Caco-2 (cell line): ENCODE measurements around the gene TSPAN4. TPM values are rescaled to one million over a fixed set of nuclear protein-coding genes. Genes with fewer than 3 reads are reported as not detected.

ENCODE experiments used
- BruUV-seq: library from RNA; stranded (reverse); fragments of 400-500 nt; replicated peaks from 2 replicates; lab custom pipeline; 2021; lab: Mats Ljungman, UMichigan
- CTCF ChIA-PET: fragments of 300-600 bp; sonication (Branson Sonifier 250); formaldehyde crosslinking; loops from one replicate; lab custom pipeline; 2022; ENCODE audit warnings: antibody characterized with exemption; lab: Charles Lee
- POLR2A ChIA-PET: fragments of 300-600 bp; sonication (Branson Sonifier 250); formaldehyde crosslinking; loops from one replicate; lab custom pipeline; 2022; ENCODE audit warnings: antibody characterized with exemption; lab: Charles Lee
- DNase-seq, 2 experiments: peaks; one replicate each; pipeline versions ENCODE4 v3.0.0 to v3.0.0-alpha.2; 2020 to 2022
- H3K27me3 ChIP-seq: replicated peaks from 2 replicates; pipeline ENCODE4 v1.6.0; 2011; ENCODE audit warnings: low read length; ENCODE audit not compliant: control insufficient read depth, insufficient read depth
- H3K36me3 ChIP-seq: 2 replicates; pipeline ENCODE4 v1.5.1; 2011; ENCODE audit warnings: low read length; ENCODE audit not compliant: control insufficient read depth, insufficient read depth
- H3K4me1 ChIP-seq: fragments of 250-450 bp; sonication (Bioruptor Pico); 2 replicates; pipeline ENCODE4 v1.5.1; 2020; ENCODE audit warnings: mild to moderate bottlenecking
- H3K4me3 ChIP-seq: 2 replicates; pipeline ENCODE4 v1.5.1; 2011; ENCODE audit warnings: low read depth, mild to moderate bottlenecking, control low read depth, low read length
- H3K9me3 ChIP-seq: fragments of 250-450 bp; sonication (Bioruptor Pico); 2 replicates; pipeline ENCODE4 v1.5.1; 2020; ENCODE audit warnings: mild to moderate bottlenecking, moderate library complexity
- H3K27ac Mint-ChIP-seq: one replicate; pipeline ENCODE4 v1.8.0; 2022; ENCODE audit warnings: mixed read lengths; ENCODE audit not compliant: unreplicated experiment
- H3K27me3 Mint-ChIP-seq: one replicate; pipeline ENCODE4 v1.8.0; 2022; ENCODE audit warnings: mixed read lengths; ENCODE audit not compliant: insufficient read depth, unreplicated experiment
- H3K36me3 Mint-ChIP-seq: one replicate; pipeline ENCODE4 v1.8.0; 2022; ENCODE audit warnings: mild to moderate bottlenecking, mixed read lengths; ENCODE audit not compliant: insufficient read depth, unreplicated experiment
- H3K4me1 Mint-ChIP-seq: one replicate; pipeline ENCODE4 v1.8.0; 2022; ENCODE audit warnings: low read depth, mixed read lengths; ENCODE audit not compliant: unreplicated experiment
- H3K4me3 Mint-ChIP-seq: one replicate; pipeline ENCODE4 v1.8.0; 2022; ENCODE audit warnings: mild to moderate bottlenecking, moderate library complexity, mixed read lengths; ENCODE audit not compliant: unreplicated experiment
- H3K9me3 Mint-ChIP-seq: one replicate; pipeline ENCODE4 v1.8.0; 2022; ENCODE audit warnings: mixed read lengths; ENCODE audit not compliant: unreplicated experiment
- CTCF ChIP-seq, 2 experiments: fragments of 200-600 bp in 1 of 2; IDR thresholded peaks; 1 replicate in 1 of 2; 2 replicates in 1 of 2; pipeline versions ENCODE4 v1.5.1 to v1.8.0; 2011 to 2022; ENCODE audit warnings: antibody characterized with exemption in 1 of 2, control low read depth in 1 of 2, inconsistent platforms in 1 of 2, low read depth in 1 of 2, low read length in 1 of 2, mild to moderate bottlenecking in 1 of 2, moderate library complexity in 1 of 2; ENCODE audit not compliant: insufficient read depth in 1 of 2, severe bottlenecking in 1 of 2, unreplicated experiment in 1 of 2
- intact Hi-C: fragments of 100-400 bp; cut with micrococcal nuclease; formaldehyde crosslinking; loops from one replicate; pipeline ENCODE4 v1.10.0; 2022; ENCODE audit not compliant: unreplicated experiment
- total RNA-seq: library from RNA; stranded (reverse); gene quantifications from 2 replicates; pipeline ENCODE4 v1.2.3, GENCODE V29; 2022

The TSPAN4 gene
- total RNA-seq, 1 experiment from 2014 or later, result 95.9 TPM

GRCh38 chr11:912266-912665, 69.6 kb downstream of the TSPAN4 start:
- Histone ChIP-seq H3K36me3 (peaks cover 1% of the 10 kb centered on the region; the same call in 1 of the 2 replicates), H3K9me3 (no peaks in the 10 kb centered on the region), H3K27me3 (no peaks in the 10 kb centered on the region), H3K4me3 (no peak overlapping the region), H3K4me1 (peaks cover 6% of the 10 kb centered on the region)
- Mint-ChIP-seq H3K9me3 (no peaks in the 10 kb centered on the region), H3K27me3 (no peaks in the 10 kb centered on the region), H3K27ac (no peak overlapping the region), H3K4me1 (peaks cover 6% of the 10 kb centered on the region), H3K4me3 (no peak overlapping the region), H3K36me3 (peaks cover 12% of the 10 kb centered on the region)
- ChIA-PET CTCF (no interaction called here), POLR2A (interaction anchor here (1.7 kb wide), 1 partner anchor 40 kb away, joined by 12 read pairs; no protein-coding TSS in a partner anchor)
- no peak for DNase-seq
- no peak for TF ChIP-seq CTCF (IDR thresholded peaks at IDR 0.05; ENCODE audit: insufficient read depth in 1 of 2, low read depth in 1 of 2, low read length in 1 of 2, severe bottlenecking in 1 of 2, unreplicated experiment in 1 of 2)
- BruUV-seq, result no TSS peak
- intact Hi-C loops, result no loop called here

GRCh38 chr11:913043-913442, 70.4 kb downstream of the TSPAN4 start:
- H3K9me3 Mint-ChIP-seq, result no peaks in the 10 kb centered on the region
- no peak for DNase-seq
- BruUV-seq, result no TSS peak
- POLR2A ChIA-PET, result no interaction called here
- Histone ChIP-seq H3K9me3 (no peaks in the 10 kb centered on the region), H3K4me1 (peaks cover 6% of the 10 kb centered on the region), H3K27me3 (no peaks in the 10 kb centered on the region), H3K4me3 (no peak overlapping the region), H3K36me3 (peaks cover 1% of the 10 kb centered on the region; the same call in 1 of the 2 replicates)
- intact Hi-C loops, result no loop called here
- H3K4me3 Mint-ChIP-seq, result no peak overlapping the region
- CTCF ChIA-PET, result no interaction called here
- H3K4me1 Mint-ChIP-seq, result peaks cover 6% of the 10 kb centered on the region
- TF ChIP-seq CTCF (IDR thresholded peaks at IDR 0.05; ENCODE audit: insufficient read depth in 1 of 2, low read depth in 1 of 2, low read length in 1 of 2, severe bottlenecking in 1 of 2, unreplicated experiment in 1 of 2), result no peak
- H3K36me3 Mint-ChIP-seq, result peaks cover 12% of the 10 kb centered on the region
- no peaks in the 10 kb centered on the region for H3K27me3 Mint-ChIP-seq
- no peak overlapping the region for H3K27ac Mint-ChIP-seq

- H3K36me3 ChIP-seq, result peaks cover 1% of the 10 kb centered on the region; the same call in 1 of the 2 replicates
- Mint-ChIP-seq H3K27me3 (no peaks in the 10 kb centered on the region), H3K36me3 (peaks cover 7% of the 10 kb centered on the region), H3K4me1 (peaks cover 2% of the 10 kb centered on the region), H3K9me3 (no peaks in the 10 kb centered on the region), H3K27ac (no peak overlapping the region), H3K4me3 (no peak overlapping the region)
- intact Hi-C loops, result no loop called here
- H3K4me3 ChIP-seq, result no peak overlapping the region
- peaks cover 6% of the 10 kb centered on the region for H3K4me1 ChIP-seq
- BruUV-seq, result no TSS peak
- no peaks in the 10 kb centered on the region for H3K27me3 ChIP-seq
- no peak for DNase-seq
- no peak for TF ChIP-seq CTCF (IDR thresholded peaks at IDR 0.05; ENCODE audit: insufficient read depth in 1 of 2, low read depth in 1 of 2, low read length in 1 of 2, severe bottlenecking in 1 of 2, unreplicated experiment in 1 of 2)
- no peaks in the 10 kb centered on the region for H3K9me3 ChIP-seq
- POLR2A ChIA-PET, result no interaction called here
- CTCF ChIA-PET, result no interaction called here
These were observed 71.6 kb downstream of the TSPAN4 start for GRCh38 chr11:914204-914603.
